ENCODE results near the gene OTX1.
"Not testable (repeated sequence)": the region's sequence is repeated elsewhere in the genome, so short reads cannot be mapped to it uniquely, and the experiment has no call there.

Gene OTX1

GRCh38 chr2:63058144-63058920, 7.7 kb downstream of the OTX1 start:
- H3K4me3 ChIP-seq (ENCODE audit: low read depth, low read length): no peak overlapping the region

GRCh38 chr2:63058921-63059792, 8.5 kb downstream of the OTX1 start:
- no peak overlapping the region for H3K4me3 ChIP-seq (ENCODE audit: low read depth, low read length)

GRCh38 chr2:63059793-63060471, 9.3 kb downstream of the OTX1 start:
- H3K4me3 ChIP-seq (ENCODE audit: low read depth, low read length): no peak overlapping the region

GRCh38 chr2:63060472-63060991, 9.9 kb downstream of the OTX1 start:
- H3K4me3 ChIP-seq (ENCODE audit: low read depth, low read length): no peak overlapping the region

GRCh38 chr2:63064197-63064596, 13.6 kb downstream of the OTX1 start:
- H3K4me3 ChIP-seq (ENCODE audit: low read depth, low read length): no peak overlapping the region

- H3K4me3 ChIP-seq (ENCODE audit: low read depth, low read length): no peak overlapping the region
These were observed 14.0 kb downstream of the OTX1 start for GRCh38 chr2:63064661-63065060.

- no peak overlapping the region for H3K4me3 ChIP-seq (ENCODE audit: low read depth, low read length)
These were observed 15.6 kb downstream of the OTX1 start for GRCh38 chr2:63066265-63066664.

GRCh38 chr2:63066838-63067237, 16.2 kb downstream of the OTX1 start:
- H3K4me3 ChIP-seq (ENCODE audit: low read depth, low read length): no peak overlapping the region

GRCh38 chr2:63071664-63072063, 21.0 kb downstream of the OTX1 start:
- no peak overlapping the region for H3K4me3 ChIP-seq (ENCODE audit: low read depth, low read length)

GRCh38 chr2:63073994-63074393, 23.4 kb downstream of the OTX1 start:
- no peak overlapping the region for H3K4me3 ChIP-seq (ENCODE audit: low read depth, low read length)

GRCh38 chr2:63074399-63074798, 23.8 kb downstream of the OTX1 start:
- not testable (repeated sequence) for H3K4me3 ChIP-seq (ENCODE audit: low read depth, low read length)

- no peak overlapping the region for H3K4me3 ChIP-seq (ENCODE audit: low read depth, low read length)
These were observed 28.4 kb downstream of the OTX1 start for GRCh38 chr2:63078852-63079606.

GRCh38 chr2:63081404-63081803, 30.8 kb downstream of the OTX1 start:
- H3K4me3 ChIP-seq (ENCODE audit: low read depth, low read length): no peak overlapping the region

- H3K4me3 ChIP-seq (ENCODE audit: low read depth, low read length): no peak overlapping the region
These were observed 36.1 kb downstream of the OTX1 start for GRCh38 chr2:63086687-63087086.

- no peak overlapping the region for H3K4me3 ChIP-seq (ENCODE audit: low read depth, low read length)
These were observed 41.8 kb downstream of the OTX1 start for GRCh38 chr2:63092401-63092800.

- H3K4me3 ChIP-seq (ENCODE audit: low read depth, low read length): no peak overlapping the region
These were observed 42.2 kb downstream of the OTX1 start for GRCh38 chr2:63092857-63093256.

GRCh38 chr2:63093502-63093901, 42.9 kb downstream of the OTX1 start:
- no peak overlapping the region for H3K4me3 ChIP-seq (ENCODE audit: low read depth, low read length)

GRCh38 chr2:63096491-63096890, 45.9 kb downstream of the OTX1 start:
- no peak overlapping the region for H3K4me3 ChIP-seq (ENCODE audit: low read depth, low read length)

GRCh38 chr2:63099032-63099431, 48.4 kb downstream of the OTX1 start:
- no peak overlapping the region for H3K4me3 ChIP-seq (ENCODE audit: low read depth, low read length)

- H3K4me3 ChIP-seq (ENCODE audit: low read depth, low read length): no peak overlapping the region
These were observed 51.3 kb downstream of the OTX1 start for GRCh38 chr2:63101954-63102353.

- H3K4me3 ChIP-seq (ENCODE audit: low read depth, low read length): no peak overlapping the region
These were observed 53.9 kb downstream of the OTX1 start for GRCh38 chr2:63104482-63104881.
